Tibial nerve (tissue), 4 donors: ENCODE data around the gene GON4L.

ENCODE experiments used
- CTCF ChIP-seq, 5 experiments: fragments of 200-600 bp in 3 of 5; fragments of 450-650 bp in 2 of 5; sonication (generic) in 3 of 5; IDR thresholded peaks; one replicate each; pipeline ENCODE4 v1.5.1; 2016 to 2019; ENCODE audit warnings: antibody characterized with exemption in 5 of 5, mild to moderate bottlenecking in 3 of 5, moderate library complexity in 2 of 5
- EP300 ChIP-seq, 2 donors: sonication (generic); formaldehyde crosslinking; IDR thresholded peaks; one replicate each; pipeline ENCODE4 v1.6.1; 2017; ENCODE audit warnings: antibody characterized with exemption in 2 of 2, mild to moderate bottlenecking in 1 of 2

- TF ChIP-seq CTCF (IDR thresholded peaks at IDR 0.05): no peak
- no peak for TF ChIP-seq EP300 (IDR thresholded peaks at IDR 0.05)
Measured at GRCh38 chr1:155744711-155745283, 112.2 kb downstream of the GON4L start.
